ENCODE data around the gene PCDHAC2.

DNA sequence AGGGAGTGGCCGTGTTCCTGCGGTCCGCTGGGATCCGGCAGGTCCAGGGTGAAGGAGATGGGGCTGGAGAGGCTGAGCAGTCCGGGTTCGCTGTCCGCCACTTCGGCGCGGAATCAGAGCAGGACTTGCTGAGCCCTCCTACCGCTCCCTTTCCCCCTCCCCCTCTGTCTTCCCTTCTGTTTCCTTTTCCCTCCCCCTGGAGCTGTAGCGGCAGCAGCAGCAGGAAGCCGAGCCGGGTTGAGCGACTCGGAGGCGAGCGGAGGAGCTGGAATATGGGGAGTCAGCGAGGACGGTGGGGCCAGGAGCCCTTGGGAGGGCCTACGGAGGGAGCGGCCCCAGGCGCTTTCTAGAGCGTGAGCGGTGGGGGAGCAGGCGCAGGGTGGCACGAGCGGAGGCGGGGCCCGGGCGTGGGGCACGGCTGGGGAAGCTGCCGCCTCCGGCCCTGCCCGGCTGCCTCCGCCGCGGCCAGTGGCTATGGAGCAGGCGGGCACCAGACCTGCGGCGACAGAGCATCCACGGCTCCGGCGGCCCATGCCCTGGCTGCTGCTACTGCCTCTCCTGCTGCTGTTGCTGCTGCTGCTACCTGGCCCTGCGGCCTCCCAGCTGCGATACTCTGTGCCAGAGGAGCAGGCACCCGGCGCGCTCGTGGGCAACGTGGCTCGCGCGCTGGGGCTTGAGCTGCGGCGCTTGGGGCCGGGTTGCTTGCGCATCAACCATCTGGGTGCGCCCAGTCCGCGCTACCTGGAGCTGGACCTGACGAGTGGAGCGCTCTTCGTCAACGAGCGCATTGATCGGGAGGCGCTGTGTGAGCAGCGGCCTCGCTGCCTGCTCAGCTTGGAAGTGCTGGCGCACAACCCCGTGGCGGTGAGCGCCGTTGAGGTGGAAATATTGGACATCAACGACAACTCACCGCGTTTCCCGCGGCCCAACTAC is at the start of gene PCDHAC2:
- TF ChIP-seq CTCF (IDR thresholded peaks at IDR 0.05; ENCODE audit: low read depth, low read length) (no peak), EZH2phosphoT487 (IDR thresholded peaks at IDR 0.05; ENCODE audit: low read depth) (no peak)

Data from OCI-LY3 (cell line).